Urothelium cell line (cell line): ENCODE measurements around the gene SYNPO2L.
"Not testable (repeated sequence)": the region's sequence is repeated elsewhere in the genome, so short reads cannot be mapped to it uniquely, and the experiment has no call there.

Experiments used
- DNase-seq: peaks from one replicate; pipeline ENCODE4 v3.0.0; 2011; ENCODE audit warnings: low spot score, mixed read lengths
- FAIRE-seq: peaks from 2 replicates; lab custom pipeline; 2011; peaks lifted over from hg19 to GRCh38; lab: Jason Lieb, UNC

The SYNPO2L gene

GRCh38 chr10:73655990-73656298, at the start of gene SYNPO2L:
SYNPO2L (minus strand) TSS chr10:73656029; CDS start chr10:73655922, 107 bp downstream.
- DNase-seq (no peak), FAIRE-seq (no peak)

GRCh38 chr10:73703924-73704323, 48.1 kb upstream of the SYNPO2L start:
- not testable (repeated sequence) for FAIRE-seq, DNase-seq

- DNase-seq, FAIRE-seq: not testable (repeated sequence)
Observed at GRCh38 chr10:73698819-73699218, 43.0 kb upstream of the SYNPO2L start.

GRCh38 chr10:73697675-73698159, 41.9 kb upstream of the SYNPO2L start, which contains the start of gene AGAP5:
AGAP5 (minus strand) TSS chr10:73698109; CDS start chr10:73697755, 354 bp downstream.
- DNase-seq, FAIRE-seq: not testable (repeated sequence)

- DNase-seq, FAIRE-seq: not testable (repeated sequence)
Observed at GRCh38 chr10:73695302-73695701, 39.5 kb upstream of the SYNPO2L start.

GRCh38 chr10:73690755-73691154, 34.9 kb upstream of the SYNPO2L start:
- not testable (repeated sequence) for DNase-seq, FAIRE-seq

GRCh38 chr10:73689596-73689995, 33.8 kb upstream of the SYNPO2L start:
- not testable (repeated sequence) for DNase-seq

GRCh38 chr10:73687641-73688040, 31.8 kb upstream of the SYNPO2L start:
- FAIRE-seq, DNase-seq: not testable (repeated sequence)

More at GRCh38 chr10:73689596-73689995, 33.8 kb upstream of the SYNPO2L start:
- not testable (repeated sequence) for FAIRE-seq

- not testable (repeated sequence) for FAIRE-seq
Observed at GRCh38 chr10:73674546-73674945, 18.7 kb upstream of the SYNPO2L start.

GRCh38 chr10:73668378-73668777, 12.5 kb upstream of the SYNPO2L start:
- not testable (repeated sequence) for FAIRE-seq, DNase-seq

More at GRCh38 chr10:73674546-73674945, 18.7 kb upstream of the SYNPO2L start:
- DNase-seq, result not testable (repeated sequence)

- not testable (repeated sequence) for FAIRE-seq, DNase-seq
Observed at GRCh38 chr10:73666153-73666809, 10.5 kb upstream of the SYNPO2L start.

GRCh38 chr10:73665581-73665980, 9.8 kb upstream of the SYNPO2L start:
- DNase-seq, FAIRE-seq: not testable (repeated sequence)

- not testable (repeated sequence) for FAIRE-seq, DNase-seq
Observed at GRCh38 chr10:73664156-73665040, 8.6 kb upstream of the SYNPO2L start.

- not testable (repeated sequence) for DNase-seq, FAIRE-seq
Observed at GRCh38 chr10:73663621-73664020, 7.8 kb upstream of the SYNPO2L start.

GRCh38 chr10:73662705-73663104, 6.9 kb upstream of the SYNPO2L start:
- FAIRE-seq, result not testable (repeated sequence)

GRCh38 chr10:73655257-73655989, 406 bp downstream of the SYNPO2L start:
- DNase-seq, result no peak
- FAIRE-seq, result no peak

More at GRCh38 chr10:73662705-73663104, 6.9 kb upstream of the SYNPO2L start:
- DNase-seq, result not testable (repeated sequence)

GRCh38 chr10:73653701-73654100, 2.1 kb downstream of the SYNPO2L start:
- no peak for DNase-seq
- FAIRE-seq, result no peak

- DNase-seq, result no peak
- no peak for FAIRE-seq
Observed at GRCh38 chr10:73653195-73653594, 2.6 kb downstream of the SYNPO2L start.

- DNase-seq, result no peak
- FAIRE-seq, result no peak
Observed at GRCh38 chr10:73650537-73651331, 5.1 kb downstream of the SYNPO2L start.
